Fibroblast of skin of back (primary cell): Measurements from ENCODE around the gene ELMO1.

ENCODE experiments used
- DNase-seq: peaks from one replicate; pipeline ENCODE4 v3.0.0-alpha.2; 2013

Gene ELMO1

GRCh38 chr7:37040330-37040729 lies 408.3 kb downstream of the ELMO1 start:
- DNase-seq, result peak; percentile 33

GRCh38 chr7:37039131-37039749 lies 409.4 kb downstream of the ELMO1 start:
- DNase-seq, result no peak

DNA sequence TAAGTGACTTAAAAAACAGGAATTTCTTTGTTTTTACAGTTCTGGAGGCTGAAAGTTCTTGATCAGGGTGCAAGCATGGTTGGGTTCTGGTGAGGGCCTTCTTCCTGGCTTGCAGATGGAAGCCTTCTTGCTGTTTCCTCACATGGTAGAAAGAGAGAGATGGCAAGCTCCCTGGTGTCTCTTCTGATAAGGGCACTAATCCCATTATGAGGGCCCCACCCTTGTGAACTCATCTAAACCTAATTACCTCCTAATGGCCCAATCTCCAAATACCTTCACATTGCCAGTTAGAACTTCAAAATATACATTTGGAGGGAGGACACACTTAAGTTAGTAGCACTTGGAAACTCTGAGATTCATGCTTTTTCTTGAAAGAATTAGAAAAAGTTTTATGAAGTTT lies 410.0 kb downstream of the ELMO1 start:
- DNase-seq, result no peak

- DNase-seq, result no peak
Measured at GRCh38 chr7:37037286-37037685, 411.4 kb downstream of the ELMO1 start.

DNA sequence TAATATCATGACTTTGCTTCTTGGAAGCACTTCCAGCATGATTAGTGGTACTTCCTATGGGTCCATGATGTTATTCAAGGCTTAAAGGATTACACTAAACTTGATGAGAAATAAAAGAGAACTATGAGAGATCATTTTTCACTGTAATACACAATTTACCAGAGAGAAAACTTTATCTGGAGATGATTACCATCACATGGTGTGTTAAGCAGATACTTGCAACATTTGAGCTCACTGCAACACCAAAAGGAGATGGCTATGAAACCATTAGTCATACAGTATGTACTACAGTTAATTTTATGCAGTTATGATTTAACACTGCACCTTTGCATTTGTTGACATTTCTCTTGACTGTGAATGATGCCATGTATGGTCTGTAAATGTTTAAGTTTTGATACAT lies 413.0 kb downstream of the ELMO1 start:
- no peak for DNase-seq

- DNase-seq, result no peak
Measured at GRCh38 chr7:37033141-37033540, 415.5 kb downstream of the ELMO1 start.

DNA sequence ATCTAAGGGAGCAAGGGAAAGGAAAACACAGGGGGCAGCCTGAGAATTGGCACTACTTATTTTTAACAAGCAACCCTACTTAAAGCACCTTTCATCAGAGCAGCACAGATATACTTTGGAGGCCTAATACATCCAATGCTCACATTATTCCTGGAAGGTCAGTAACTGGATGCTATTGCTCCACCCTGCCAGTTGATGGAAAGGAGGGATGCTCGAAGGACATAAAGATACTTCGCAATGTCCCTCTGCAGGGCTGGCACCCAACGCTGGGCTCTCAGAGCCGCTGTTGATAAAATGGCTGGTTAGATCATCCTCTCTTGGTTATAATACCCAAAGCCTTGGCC lies 416.4 kb downstream of the ELMO1 start:
- no peak for DNase-seq

- DNase-seq, result peak; percentile 100
Measured at GRCh38 chr7:37031571-37032257, 416.9 kb downstream of the ELMO1 start.

DNA sequence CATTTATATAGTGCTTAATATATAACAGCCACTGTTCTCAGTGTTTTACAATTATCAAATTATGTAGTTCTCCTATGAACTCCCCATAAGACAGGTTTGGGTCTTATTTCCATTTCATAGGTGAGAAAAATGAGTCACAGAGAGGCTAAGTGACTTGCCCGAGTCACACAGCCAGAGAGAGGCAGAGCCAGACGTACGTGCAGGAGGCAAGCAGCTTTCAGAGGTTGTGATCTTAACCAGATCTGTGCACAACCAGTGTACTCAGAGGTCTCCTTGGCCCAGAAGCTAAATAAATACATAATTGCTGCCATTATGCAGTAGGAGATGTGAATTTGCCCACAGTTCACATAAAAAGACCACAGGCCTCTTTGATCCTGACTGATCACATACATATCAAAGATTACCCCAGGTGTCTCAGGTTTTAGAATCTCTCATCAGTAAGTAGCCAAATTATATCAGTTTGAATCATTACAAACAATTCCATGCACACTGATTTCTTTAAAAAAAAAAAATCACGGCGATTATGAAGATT lies 419.7 kb downstream of the ELMO1 start:
- DNase-seq, result no peak

DNA sequence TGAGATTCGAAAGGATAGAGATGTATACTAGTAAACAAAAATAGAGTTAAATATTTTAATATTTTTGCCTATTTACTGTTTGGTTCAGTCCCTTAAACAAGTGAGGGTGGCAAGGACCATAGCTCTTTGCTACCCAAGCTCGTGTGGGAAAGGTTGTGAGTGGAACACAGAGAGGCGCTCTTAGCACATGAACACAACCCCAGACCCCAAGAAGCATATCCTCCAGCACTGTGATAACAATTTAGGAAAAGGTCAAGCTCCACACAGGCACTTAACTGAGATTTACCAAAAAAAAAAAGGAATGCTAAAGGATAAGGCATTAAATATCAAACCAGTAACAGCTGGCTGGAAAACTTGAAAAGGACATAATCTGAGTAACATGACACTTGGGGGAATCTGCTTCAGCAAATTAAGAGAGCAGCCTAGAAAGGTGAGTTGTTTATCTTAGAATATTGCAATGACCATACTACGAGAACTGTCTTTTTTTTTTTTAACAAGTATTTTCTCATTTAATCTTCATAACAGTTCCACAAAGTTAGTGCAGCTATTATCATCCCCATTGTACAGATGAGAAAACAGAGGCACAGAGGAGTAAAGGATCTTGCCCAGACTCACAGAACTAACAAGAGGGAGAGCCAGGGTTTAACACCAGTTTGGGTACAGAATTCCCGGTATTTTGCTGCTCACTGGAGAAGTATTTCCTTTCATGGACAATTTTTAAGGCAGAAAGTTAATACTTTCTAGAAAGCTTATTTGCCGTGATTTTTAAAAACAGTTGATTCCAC lies 420.9 kb downstream of the ELMO1 start:
- no peak for DNase-seq

- DNase-seq, result no peak
Measured at GRCh38 chr7:37027104-37027503, 421.6 kb downstream of the ELMO1 start.

GRCh38 chr7:37018954-37019353 lies 429.7 kb downstream of the ELMO1 start:
- DNase-seq, result no peak

- no peak for DNase-seq
Measured at GRCh38 chr7:37016064-37016878, 432.4 kb downstream of the ELMO1 start.

DNA sequence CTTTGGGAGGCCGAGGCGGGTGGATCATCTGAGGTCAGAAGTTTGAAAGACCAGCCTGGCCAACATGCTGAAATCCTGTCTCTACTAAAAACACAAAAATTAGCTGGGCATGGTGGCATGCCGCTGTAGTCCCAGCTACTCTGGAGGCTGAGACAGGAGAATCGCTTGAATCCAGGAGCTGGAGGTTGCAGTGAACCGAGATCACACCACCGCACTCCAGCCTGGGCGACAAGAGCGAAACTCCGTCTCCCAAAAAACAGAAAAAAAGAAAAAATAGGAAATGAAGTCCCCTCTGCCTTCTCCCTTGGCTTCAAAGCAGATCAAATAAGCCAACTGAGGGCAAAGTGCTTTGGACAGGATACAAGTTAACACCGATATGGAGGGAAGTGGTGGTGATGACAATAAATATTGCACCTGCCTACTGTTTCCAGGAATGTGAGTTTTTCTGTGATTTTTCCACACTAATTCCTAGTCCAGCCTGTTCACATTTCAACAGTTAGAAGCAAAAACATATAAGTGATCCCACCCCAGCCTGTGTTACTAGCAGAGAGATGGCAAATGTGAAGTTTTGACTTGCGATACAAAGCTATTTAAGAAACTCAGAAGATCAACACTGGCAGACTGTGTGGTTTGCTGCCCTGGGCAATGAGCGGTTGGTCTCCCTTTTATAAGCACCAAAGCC lies 433.2 kb downstream of the ELMO1 start:
- DNase-seq, result no peak

DNA sequence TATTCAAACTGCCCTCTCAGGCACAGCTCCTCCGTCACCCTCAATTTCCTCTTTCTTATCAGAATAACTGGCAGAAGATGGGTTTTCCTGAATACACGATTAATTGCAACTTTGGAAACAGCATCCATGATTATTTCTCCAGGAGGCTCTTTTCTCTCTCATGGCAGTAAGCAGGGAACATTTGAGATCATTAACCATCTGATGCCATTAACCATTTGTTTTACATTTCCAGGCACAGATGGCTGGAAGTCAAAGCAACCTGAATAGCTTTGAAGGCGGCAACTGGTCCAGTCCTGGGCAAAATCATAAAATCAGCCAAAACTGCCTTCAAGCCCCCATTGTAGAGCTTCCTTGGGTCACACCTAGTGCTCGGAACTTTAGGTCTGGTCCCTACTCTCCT lies 434.9 kb downstream of the ELMO1 start:
- DNase-seq, result no peak

- no peak for DNase-seq
Measured at GRCh38 chr7:37011151-37011890, 437.3 kb downstream of the ELMO1 start.

GRCh38 chr7:37009125-37009675 lies 439.5 kb downstream of the ELMO1 start:
- no peak for DNase-seq

- no peak for DNase-seq
Measured at GRCh38 chr7:37007691-37008090, 441.0 kb downstream of the ELMO1 start.

DNA sequence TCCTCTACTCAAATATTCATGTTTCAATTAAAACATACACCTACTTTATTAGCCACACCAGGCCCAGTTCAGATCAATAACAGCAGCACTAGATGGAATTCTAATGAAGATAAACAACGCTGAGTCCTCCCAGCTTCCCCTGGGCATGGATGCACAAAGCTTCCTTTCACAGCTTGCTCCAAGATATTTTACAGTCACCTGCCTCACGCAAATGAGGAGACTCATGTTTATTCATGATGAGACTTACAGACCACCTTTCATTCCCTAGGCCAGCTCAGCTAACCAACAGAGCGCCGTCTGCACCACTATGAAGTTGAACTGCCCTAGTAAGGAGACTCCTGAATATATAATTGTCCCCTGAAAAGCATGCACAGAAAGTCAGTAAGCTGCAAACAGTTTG lies 441.4 kb downstream of the ELMO1 start:
- DNase-seq, result no peak

- DNase-seq, result no peak
Measured at GRCh38 chr7:37006764-37007163, 441.9 kb downstream of the ELMO1 start.

- DNase-seq, result no peak
Measured at GRCh38 chr7:37000511-37000910, 448.2 kb downstream of the ELMO1 start.
